ENCODE results near the gene JAK3. TPM values are rescaled to one million over a fixed set of nuclear protein-coding genes. Genes with fewer than 3 reads are reported as not detected.

Gene JAK3
- total and polyA plus RNA-seq, 2 experiments from 2014 or later: 3.0 to 3.2 TPM

Small RNAs within 50 kb of the gene (small RNA-seq; reads per million reads assigned to genes)
- gene SNORA68: not detected

Other genes starting within 250 kb of the JAK3 start
- 0.08 and 0.10 TPM in 2 replicates for gene UNC13A, start 159.6 kb downstream of the JAK3 start, total RNA-seq
- gene UNC13A, start 159.6 kb downstream of the JAK3 start, polyA plus RNA-seq: 0.21 TPM in 1 of 2 replicates, not detected in the other
- 7.7 and 9.5 TPM in 2 replicates for gene MAP1S, start 128.5 kb downstream of the JAK3 start, total RNA-seq
- 37.1 and 52.7 TPM in 2 replicates for gene MAP1S, start 128.5 kb downstream of the JAK3 start, polyA plus RNA-seq
- 2.1 and 2.2 TPM in 2 replicates for gene FCHO1, start 96.5 kb downstream of the JAK3 start, total RNA-seq
- 1.9 and 2.3 TPM in 2 replicates for gene FCHO1, start 96.5 kb downstream of the JAK3 start, polyA plus RNA-seq
- gene B3GNT3, start 52.8 kb downstream of the JAK3 start, total RNA-seq: 19.1 and 22.6 TPM in 2 replicates
- 14.6 and 16.7 TPM in 2 replicates for gene B3GNT3, start 52.8 kb downstream of the JAK3 start, polyA plus RNA-seq
- gene INSL3, start 26.5 kb downstream of the JAK3 start, total RNA-seq: not detected in 2 replicates
- gene INSL3, start 26.5 kb downstream of the JAK3 start, polyA plus RNA-seq: 0.21 and 0.35 TPM in 2 replicates
- gene RPL18A, start 11.9 kb upstream of the JAK3 start, total RNA-seq: 646 and 823 TPM in 2 replicates
- 1,069 and 1,114 TPM in 2 replicates for gene RPL18A, start 11.9 kb upstream of the JAK3 start, polyA plus RNA-seq
- 0.03 TPM in 1 of 2 replicates, not detected in the other for gene SLC5A5, start 24.0 kb upstream of the JAK3 start, total RNA-seq
- not detected in 2 replicates for gene SLC5A5, start 24.0 kb upstream of the JAK3 start, polyA plus RNA-seq
- 19.4 and 25.4 TPM in 2 replicates for gene CCDC124, start 85.0 kb upstream of the JAK3 start, total RNA-seq
- 97.7 and 105 TPM in 2 replicates for gene CCDC124, start 85.0 kb upstream of the JAK3 start, polyA plus RNA-seq
- 2.4 and 3.3 TPM in 2 replicates for gene KCNN1, start 119.1 kb upstream of the JAK3 start, total RNA-seq
- gene KCNN1, start 119.1 kb upstream of the JAK3 start, polyA plus RNA-seq: 3.2 and 3.3 TPM in 2 replicates
- 4.5 and 5.5 TPM in 2 replicates for gene ARRDC2, start 160.2 kb upstream of the JAK3 start, total RNA-seq
- gene ARRDC2, start 160.2 kb upstream of the JAK3 start, polyA plus RNA-seq: 3.9 and 7.4 TPM in 2 replicates
- gene IL12RB1, start 239.0 kb upstream of the JAK3 start, total RNA-seq: not detected in 2 replicates
- gene IL12RB1, start 239.0 kb upstream of the JAK3 start, polyA plus RNA-seq: not detected in 2 replicates
- 5.5 and 9.7 TPM in 2 replicates for gene MAST3, start 249.8 kb upstream of the JAK3 start, total RNA-seq
- 10.3 and 11.1 TPM in 2 replicates for gene MAST3, start 249.8 kb upstream of the JAK3 start, polyA plus RNA-seq